ENCODE measurements around the gene SF3B5. TPM values are rescaled to one million over a fixed set of nuclear protein-coding genes. Genes with fewer than 3 reads are reported as not detected.

SF3B5 gene
- total and polyA plus RNA-seq, 8 donors: 41.3 to 246 (median 177) TPM

DNA sequence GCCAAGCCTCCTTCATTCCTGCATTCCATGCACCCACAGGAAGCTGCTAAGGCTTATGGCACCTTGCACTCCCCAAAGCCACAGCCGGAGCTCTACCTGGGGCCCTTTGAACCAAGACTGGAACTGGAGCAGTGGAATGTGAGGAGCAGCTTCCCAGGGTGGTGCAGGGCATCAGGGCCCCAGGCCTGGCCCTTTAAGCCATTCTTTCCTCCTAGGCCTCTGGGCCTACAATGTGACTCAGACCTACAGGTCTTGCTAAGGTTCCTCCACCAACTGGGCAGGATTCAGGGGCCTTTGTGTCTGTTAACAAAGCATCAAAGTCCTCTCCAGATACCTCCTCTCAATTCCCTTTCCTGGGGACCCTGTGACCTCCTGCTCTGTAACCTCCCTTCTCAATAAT is 36.2 kb downstream of the SF3B5 start:
- Histone ChIP-seq H3K4me3 (no peak overlapping the region), H3K27me3 (peaks cover 0 to 3% (median 0%) of the 10 kb centered on the region in 3 donors), H3K36me3 (no peaks in the 10 kb centered on the region), H3K9me3 (no peaks in the 10 kb centered on the region), H3K27ac (no peak overlapping the region), H3K4me1 (peaks cover 7 to 17% (median 11%) of the 10 kb centered on the region in 4 donors)
- 82 to 100% (median 93%) methylated on average over 1 of the region's 1 CpG; no CpG with 5 or more reads in 1 of the 5 donors for whole genome bisulfite sequencing, 5 donors
- no peak for DNase-seq
- intact Hi-C loops (cut with DNase I; ENCODE audit: low total_unique reads): no loop called here
- TF ChIP-seq CTCF (IDR thresholded peaks at IDR 0.05): no peak
- no peak for TF ChIP-seq POLR2AphosphoS5 (IDR thresholded peaks at IDR 0.05)
- TF ChIP-seq POLR2A (IDR thresholded peaks at IDR 0.05): no peak
- no peak for TF ChIP-seq EP300 (IDR thresholded peaks at IDR 0.05)

DNA sequence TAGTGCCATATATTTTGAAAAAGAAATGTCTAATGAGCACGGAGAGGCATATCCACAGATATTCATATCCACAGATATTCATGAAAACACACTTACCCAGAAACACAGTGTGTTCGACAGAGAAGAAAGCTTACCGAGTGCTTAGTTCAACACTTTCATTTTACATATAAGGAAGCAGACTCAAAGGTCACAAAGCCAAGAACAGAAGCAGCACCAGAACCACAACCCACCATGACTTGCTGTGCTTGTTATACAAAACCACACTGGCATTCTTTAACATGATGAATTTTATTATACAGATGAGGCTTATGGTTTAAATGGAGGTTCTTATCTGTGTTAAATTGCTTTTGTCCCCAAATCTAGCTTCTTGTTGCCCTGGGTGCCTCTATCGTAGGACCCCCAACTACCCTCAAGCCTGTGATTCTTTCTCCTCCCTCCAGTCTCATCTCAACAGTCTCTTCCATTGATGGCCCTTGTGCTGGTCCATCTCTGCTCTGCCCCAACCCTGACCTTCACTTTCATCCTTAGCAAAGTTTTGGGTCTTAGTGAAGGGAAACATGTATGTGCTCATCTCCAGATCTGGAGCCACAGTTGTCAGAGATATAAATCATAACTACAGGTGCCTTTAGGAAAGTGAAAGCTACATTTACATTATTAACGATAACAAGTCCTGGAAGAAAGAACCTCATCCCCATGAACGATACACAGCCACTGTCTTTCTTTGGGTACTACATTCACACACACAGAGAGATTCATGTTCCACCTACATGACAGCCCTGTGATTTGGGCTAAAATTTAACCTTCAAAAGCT is 40.0 kb downstream of the SF3B5 start:
- no peaks in the 10 kb centered on the region for H3K4me1 ChIP-seq
- H3K9me3 ChIP-seq: no peaks in the 10 kb centered on the region
- H3K27ac ChIP-seq: peak overlapping the region in 4 of 5 donors; percentile 25 to 48 (median 34)
- no peak overlapping the region for H3K4me3 ChIP-seq
- H3K27me3 ChIP-seq: no peaks in the 10 kb centered on the region
- intact Hi-C loops (cut with DNase I; ENCODE audit: low total_unique reads): no loop called here
- 56 to 69% (median 68%) methylated on average over 6 of the region's 6 CpGs for WGBS, 5 donors
- no peaks in the 10 kb centered on the region for H3K36me3 ChIP-seq
- TF ChIP-seq POLR2A (IDR thresholded peaks at IDR 0.05) (no peak), POLR2AphosphoS5 (IDR thresholded peaks at IDR 0.05) (no peak), EP300 (IDR thresholded peaks at IDR 0.05) (no peak), CTCF (IDR thresholded peaks at IDR 0.05) (no peak)
- DNase-seq: peak in 1 of 2 donors; percentile 44

- H3K9me3 ChIP-seq: no peaks in the 10 kb centered on the region
- no peak for DNase-seq
Observed at GRCh38 chr6:144053601-144054000, 41.8 kb downstream of the SF3B5 start.

DNA sequence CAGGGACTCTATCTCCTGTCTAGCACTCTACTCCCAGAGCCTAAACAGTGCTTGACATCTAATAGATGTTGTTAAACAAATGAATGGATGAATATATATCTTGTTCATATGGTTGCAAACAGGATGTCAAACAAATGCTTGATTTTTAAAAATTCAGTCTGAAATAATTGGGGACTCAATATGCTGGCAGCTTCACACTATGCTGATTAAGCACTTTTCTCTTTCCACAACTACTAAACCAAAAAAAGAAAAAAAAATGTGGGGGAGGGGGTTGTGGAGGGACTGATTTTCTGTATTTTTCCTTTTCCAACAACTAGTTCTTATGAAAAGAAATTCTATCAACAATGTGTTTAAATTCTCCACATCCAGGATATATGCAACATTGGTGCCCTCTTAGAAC is 42.9 kb downstream of the SF3B5 start:
- no peak overlapping the region for H3K4me3 ChIP-seq
- TF ChIP-seq CTCF (IDR thresholded peaks at IDR 0.05): no peak
- TF ChIP-seq POLR2A (IDR thresholded peaks at IDR 0.05): no peak
- no peak for TF ChIP-seq EP300 (IDR thresholded peaks at IDR 0.05)
- TF ChIP-seq POLR2AphosphoS5 (IDR thresholded peaks at IDR 0.05): no peak
- no peak for DNase-seq
- H3K4me1 ChIP-seq: no peaks in the 10 kb centered on the region
- H3K36me3 ChIP-seq: no peaks in the 10 kb centered on the region
- peaks cover 0 to 7% (median 0%) of the 10 kb centered on the region in 4 donors for H3K9me3 ChIP-seq
- no peak overlapping the region for H3K27ac ChIP-seq
- no peaks in the 10 kb centered on the region for H3K27me3 ChIP-seq
- intact Hi-C loops (cut with DNase I; ENCODE audit: low total_unique reads): no loop called here

More at GRCh38 chr6:144053601-144054000, 41.8 kb downstream of the SF3B5 start:
- Histone ChIP-seq H3K36me3 (no peaks in the 10 kb centered on the region), H3K4me3 (no peak overlapping the region), H3K4me1 (no peaks in the 10 kb centered on the region), H3K27me3 (no peaks in the 10 kb centered on the region), H3K27ac (no peak overlapping the region)
- 69 to 79% (median 74%) methylated on average over 3 of the region's 3 CpGs for WGBS, 5 donors
- intact Hi-C loops (cut with DNase I; ENCODE audit: low total_unique reads): no loop called here
- no peak for TF ChIP-seq CTCF (IDR thresholded peaks at IDR 0.05)
- no peak for TF ChIP-seq POLR2AphosphoS5 (IDR thresholded peaks at IDR 0.05)
- no peak for TF ChIP-seq POLR2A (IDR thresholded peaks at IDR 0.05)
- TF ChIP-seq EP300 (IDR thresholded peaks at IDR 0.05): no peak
